ENCODE results near the gene KCTD19. TPM values are rescaled to one million over a fixed set of nuclear protein-coding genes. Genes with fewer than 3 reads are reported as not detected.

Gene KCTD19
- polyA plus RNA-seq, 1 experiment, result 0.06 TPM

DNA sequence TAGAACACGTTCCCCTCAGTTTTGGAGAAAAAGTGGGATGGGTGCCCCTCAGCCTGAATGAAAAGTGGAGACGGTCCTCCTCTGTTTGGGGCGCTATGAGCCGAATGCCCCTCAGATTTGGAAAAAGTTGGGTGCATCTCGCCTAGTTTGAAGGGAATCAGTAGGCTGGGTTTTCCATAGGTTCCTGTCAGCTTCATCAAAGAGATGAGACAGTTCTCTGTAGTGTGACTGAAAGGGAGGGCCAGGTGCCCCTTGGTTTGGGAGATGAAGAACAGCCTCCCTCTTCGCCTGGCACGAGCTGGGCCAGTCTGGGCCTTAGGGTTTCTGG, 78.5 kb downstream of the KCTD19 start:
- TF ChIP-seq, protein P1, sequence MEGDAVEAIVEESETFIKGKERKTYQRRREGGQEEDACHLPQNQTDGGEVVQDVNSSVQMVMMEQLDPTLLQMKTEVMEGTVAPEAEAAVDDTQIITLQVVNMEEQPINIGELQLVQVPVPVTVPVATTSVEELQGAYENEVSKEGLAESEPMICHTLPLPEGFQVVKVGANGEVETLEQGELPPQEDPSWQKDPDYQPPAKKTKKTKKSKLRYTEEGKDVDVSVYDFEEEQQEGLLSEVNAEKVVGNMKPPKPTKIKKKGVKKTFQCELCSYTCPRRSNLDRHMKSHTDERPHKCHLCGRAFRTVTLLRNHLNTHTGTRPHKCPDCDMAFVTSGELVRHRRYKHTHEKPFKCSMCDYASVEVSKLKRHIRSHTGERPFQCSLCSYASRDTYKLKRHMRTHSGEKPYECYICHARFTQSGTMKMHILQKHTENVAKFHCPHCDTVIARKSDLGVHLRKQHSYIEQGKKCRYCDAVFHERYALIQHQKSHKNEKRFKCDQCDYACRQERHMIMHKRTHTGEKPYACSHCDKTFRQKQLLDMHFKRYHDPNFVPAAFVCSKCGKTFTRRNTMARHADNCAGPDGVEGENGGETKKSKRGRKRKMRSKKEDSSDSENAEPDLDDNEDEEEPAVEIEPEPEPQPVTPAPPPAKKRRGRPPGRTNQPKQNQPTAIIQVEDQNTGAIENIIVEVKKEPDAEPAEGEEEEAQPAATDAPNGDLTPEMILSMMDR (IDR thresholded peaks at IDR 0.05; ENCODE audit: insufficient read depth, low read depth, low read length), result no peak
- ChIA-PET CTCF (interaction anchor here (1.0 to 4.8 kb wide), 5 partner anchors 10 to 268 kb away, joined by 3 to 24 read pairs (median 4); partner anchors contain the start of gene TMEM208), POLR2A (interaction anchor here (0.6 kb wide), 2 partner anchors 78 to 149 kb away, joined by 3 to 4 read pairs; partner anchors contain the start of gene NOL3)
- DNase-seq (ENCODE audit: low read depth), result no peak
- peak overlapping the region; percentile 52 for H3K4me3 ChIP-seq (ENCODE audit: low read depth, low read length)
- H3K36me3 ChIP-seq (ENCODE audit: control insufficient read depth, insufficient read depth, low read length), result peaks cover 3% of the 10 kb centered on the region
- no peaks in the 10 kb centered on the region for H3K27me3 ChIP-seq (ENCODE audit: control insufficient read depth, insufficient read depth, low read length)

DNA sequence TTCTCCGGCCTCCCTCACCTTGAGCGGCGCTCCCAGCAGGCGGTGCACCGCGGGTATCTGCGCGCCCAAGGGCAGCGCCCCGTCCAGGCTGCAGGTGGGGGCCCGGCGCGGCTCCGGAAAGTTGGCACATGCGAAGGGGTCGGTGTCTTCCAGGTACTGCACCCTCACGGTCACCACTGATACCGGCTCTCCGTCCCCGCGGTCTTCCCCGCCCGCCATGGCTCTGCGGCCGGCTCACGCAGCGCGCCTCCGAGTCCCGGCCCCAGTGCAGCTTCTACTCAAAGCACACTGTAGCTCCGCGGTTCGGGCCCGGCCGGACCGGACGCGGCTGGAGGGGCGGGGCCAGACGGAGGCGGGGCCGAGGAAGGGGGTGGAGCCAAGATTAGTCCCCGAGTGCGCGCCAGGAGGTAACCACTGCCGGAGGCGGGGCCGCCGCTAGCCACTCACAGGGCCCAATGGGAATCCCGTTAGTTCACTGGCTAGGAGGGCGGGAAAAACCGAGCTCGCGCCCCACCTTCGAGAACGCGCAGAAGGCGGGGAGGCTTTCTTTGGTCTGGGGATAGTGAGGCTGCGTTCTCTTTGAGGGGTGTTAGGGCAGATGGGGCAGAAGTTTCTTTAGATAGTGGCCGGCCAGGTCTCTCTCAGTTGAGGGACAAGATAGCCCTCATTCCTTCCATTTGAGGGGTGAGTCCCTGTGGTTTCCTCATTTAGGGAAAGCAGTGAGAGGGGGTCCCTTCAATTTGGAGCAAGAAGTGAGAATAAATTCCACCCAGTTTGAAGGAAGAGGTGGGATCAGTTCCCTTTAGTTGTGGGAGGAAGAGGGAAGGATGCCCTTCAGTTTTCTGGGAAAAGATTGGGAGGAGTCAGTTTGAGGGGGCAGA, 79.1 kb downstream of the KCTD19 start, which contains the start of gene FHOD1:
Gene FHOD1, minus strand, starts transcription at position 290 of the 881 bp plus-strand sequence. Its CDS starts 71 bp downstream, at position 219.
- CTCF ChIA-PET, result interaction anchor here (1.0 to 4.8 kb wide), 8 partner anchors 11 to 269 kb away, joined by 3 to 24 read pairs (median 4); partner anchors contain the start of gene TMEM208

DNA sequence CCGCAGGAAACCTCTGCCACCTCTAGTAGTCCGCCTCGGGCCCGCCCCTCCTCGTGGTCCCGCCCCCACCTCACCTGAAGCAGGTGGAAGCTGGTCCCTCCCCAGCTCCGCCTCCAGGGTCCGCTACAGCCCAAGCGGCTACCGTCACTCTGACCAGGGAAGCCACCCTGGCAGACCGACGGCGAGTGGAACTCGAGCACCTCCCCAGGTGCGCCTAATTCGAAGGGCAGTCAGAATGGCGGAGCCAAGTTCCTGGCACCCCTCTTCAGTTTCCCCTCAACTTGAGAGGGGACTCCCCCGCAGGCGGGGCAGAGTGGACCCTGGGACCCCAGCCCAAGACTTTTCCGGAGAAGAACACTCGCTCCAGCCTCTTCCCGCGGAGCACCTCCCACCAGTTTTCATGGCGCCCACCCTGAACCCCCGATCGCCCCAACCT, 79.8 kb downstream of the KCTD19 start:
- CTCF ChIA-PET, result interaction anchor here (1.0 to 4.8 kb wide), 8 partner anchors 11 to 218 kb away, joined by 3 to 24 read pairs (median 4); no protein-coding TSS in a partner anchor
- no peaks in the 10 kb centered on the region for H3K36me3 ChIP-seq (ENCODE audit: control insufficient read depth, insufficient read depth, low read length)
- TF ChIP-seq, protein P1 (IDR thresholded peaks at IDR 0.05; ENCODE audit: insufficient read depth, low read depth, low read length), result no peak
- POLR2A ChIA-PET, result no interaction called here
- peak overlapping the region; percentile 83 for H3K4me3 ChIP-seq (ENCODE audit: low read depth, low read length)
- no peaks in the 10 kb centered on the region for H3K27me3 ChIP-seq (ENCODE audit: control insufficient read depth, insufficient read depth, low read length)
- DNase-seq (ENCODE audit: low read depth), result no peak

More for the DNA sequence above, 79.1 kb downstream of the KCTD19 start, which contains the start of gene FHOD1:
- TF ChIP-seq, protein P1 (IDR thresholded peaks at IDR 0.05; ENCODE audit: insufficient read depth, low read depth, low read length), result no peak
- Histone ChIP-seq H3K36me3 (ENCODE audit: control insufficient read depth, insufficient read depth, low read length) (no peaks in the 10 kb centered on the region), H3K27me3 (ENCODE audit: control insufficient read depth, insufficient read depth, low read length) (no peaks in the 10 kb centered on the region), H3K4me3 (ENCODE audit: low read depth, low read length) (peak within 1 kb of the TSS; percentile 83)
- POLR2A ChIA-PET, result interaction anchor here (0.6 kb wide), 1 partner anchor 77 kb away, joined by 3 read pairs; the partner anchor contains the start of gene NOL3
- peak; percentile 70 for DNase-seq (ENCODE audit: low read depth)

DNA sequence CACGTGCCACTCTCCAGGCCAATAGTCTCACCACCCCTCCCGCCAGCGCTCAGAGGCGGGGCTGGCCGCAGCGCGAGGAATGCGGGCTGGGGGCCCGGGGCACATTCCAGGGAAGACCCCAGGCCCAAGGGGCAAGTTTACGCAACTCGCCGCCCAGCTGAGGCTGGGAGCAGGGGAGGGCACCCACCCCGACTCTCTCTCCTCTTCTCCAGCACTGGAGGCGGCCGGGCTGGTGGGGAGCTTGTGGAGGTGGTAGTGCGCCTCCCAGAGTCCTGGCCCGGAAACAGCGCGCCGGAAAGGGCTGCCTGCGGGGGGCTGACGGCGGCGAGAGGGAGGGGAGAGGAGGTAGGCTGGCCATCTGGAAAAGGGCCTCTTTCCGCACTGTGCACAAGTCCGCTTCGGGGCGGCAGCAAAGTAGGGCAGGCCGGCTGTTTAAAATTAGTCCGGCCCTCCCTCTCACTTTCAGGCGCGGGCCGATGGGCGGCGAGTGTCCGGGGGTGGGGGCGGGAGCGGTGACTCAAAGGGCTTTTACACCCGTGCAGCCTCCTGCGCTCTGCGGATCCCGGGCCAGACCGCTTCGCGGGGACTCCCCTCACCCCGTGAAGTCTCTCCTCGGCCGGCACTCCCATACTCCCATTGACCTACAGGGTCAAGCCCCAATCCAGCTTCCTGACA, 80.3 kb downstream of the KCTD19 start:
- Histone ChIP-seq H3K4me3 (ENCODE audit: low read depth, low read length) (peak overlapping the region; percentile 83), H3K36me3 (ENCODE audit: control insufficient read depth, insufficient read depth, low read length) (no peaks in the 10 kb centered on the region), H3K27me3 (ENCODE audit: control insufficient read depth, insufficient read depth, low read length) (no peaks in the 10 kb centered on the region)
- TF ChIP-seq, protein P1 (IDR thresholded peaks at IDR 0.05; ENCODE audit: insufficient read depth, low read depth, low read length), result peak; percentile 69
- CTCF ChIA-PET, result interaction anchor here (0.6 to 4.8 kb wide), 12 partner anchors 12 to 410 kb away, joined by 3 to 24 read pairs (median 3); partner anchors contain the start of gene ZDHHC1
- DNase-seq (ENCODE audit: low read depth), result peak; percentile 50
- POLR2A ChIA-PET, result no interaction called here
